HepG2 (cell line): ENCODE results near the gene PLAA. TPM values are rescaled to one million over a fixed set of nuclear protein-coding genes. Genes with fewer than 3 reads are reported as not detected.

Experiments used
- ATAC-seq: fragments of 200-7000 bp; cut with Tn5 transposase; 3 replicates; pipeline ENCODE4 v1.9.1; 2020; ENCODE audit warnings: mild to moderate bottlenecking, moderate library complexity
- BruUV-seq: library from RNA; stranded (reverse); fragments of 400-500 nt; replicated peaks from 2 replicates; lab custom pipeline; 2021; lab: Mats Ljungman, UMichigan
- CTCF ChIA-PET: fragments of 300-600 bp; formaldehyde crosslinking; extraction: SDS; loops from one replicate; lab custom pipeline; 2021; ENCODE audit warnings: low total read pairs, inconsistent platforms, low intra/inter-chr PET ratio; lab: Yijun Ruan, JAX
- POLR2A ChIA-PET: fragments of 350-600 bp; sonication (Branson Sonifier 250); formaldehyde crosslinking; loops from one replicate; lab custom pipeline; 2020; ENCODE audit warnings: antibody characterized with exemption, inconsistent platforms; lab: Yijun Ruan, JAX
- DNase-seq: peaks from one replicate; pipeline ENCODE4 v3.0.0-alpha.2; 2015; ENCODE audit warnings: low spot score
- FAIRE-seq: peaks from 3 replicates; lab custom pipeline; 2011; peaks lifted over from hg19 to GRCh38; lab: Jason Lieb, UNC
- H2AFZ ChIP-seq: one replicate; pipeline ENCODE4 v1.6.1; 2011; ENCODE audit warnings: low read length, inconsistent platforms
- H3K27ac ChIP-seq: fragments of 300-600 bp; 3 replicates; pipeline ENCODE4 v1.8.0; 2011; ENCODE audit warnings: mixed run types, mild to moderate bottlenecking, mixed read lengths, low read length, inconsistent platforms; ENCODE audit not compliant: insufficient read depth; ENCODE audit errors: extremely low read length
- H3K27me3 ChIP-seq, 2 experiments: fragments of 200-600 bp in 1 of 2; 2 replicates in 1 of 2; 3 replicates in 1 of 2; pipeline versions ENCODE4 v1.6.0 to v1.8.0; 2011; ENCODE audit warnings: low read length in 2 of 2, mild to moderate bottlenecking in 2 of 2, moderate library complexity in 2 of 2, inconsistent platforms in 1 of 2; ENCODE audit not compliant: insufficient read depth in 2 of 2, control insufficient read depth in 1 of 2
- H3K36me3 ChIP-seq, 2 experiments: fragments of 200-600 bp in 1 of 2; replicated peaks in 1 of 2; 2 replicates in 1 of 2; 3 replicates in 1 of 2; pipeline versions ENCODE4 v1.5.1 to v1.8.0; 2011; ENCODE audit warnings: low read length in 2 of 2, inconsistent platforms in 1 of 2; ENCODE audit not compliant: insufficient read depth in 2 of 2, control insufficient read depth in 1 of 2
- H3K4me1 ChIP-seq: 2 replicates; pipeline ENCODE4 v1.5.1; 2012; ENCODE audit warnings: low read length, inconsistent platforms; ENCODE audit not compliant: insufficient read depth
- H3K4me2 ChIP-seq: 2 replicates; pipeline ENCODE4 v1.6.0; 2011; ENCODE audit warnings: low read depth, low read length, inconsistent platforms
- H3K4me3 ChIP-seq, 3 experiments: fragments of 200-600 bp in 1 of 3; sonication (generic), shearing (Covaris generic) in 1 of 3; replicated peaks in 1 of 3; 2 replicates each; pipeline ENCODE4 v1.5.1; 2011 to 2016; ENCODE audit warnings: low read length in 3 of 3, inconsistent platforms in 2 of 3, low read depth in 2 of 3, mild to moderate bottlenecking in 2 of 3, control low read depth in 1 of 3, mixed read lengths in 1 of 3; ENCODE audit not compliant: insufficient read depth in 1 of 3
- H3K79me2 ChIP-seq: one replicate; pipeline ENCODE4 v1.6.1; 2011; ENCODE audit warnings: low read length, inconsistent platforms; ENCODE audit not compliant: insufficient read depth
- H3K9ac ChIP-seq: 2 replicates; pipeline ENCODE4 v1.6.0; 2011; ENCODE audit warnings: mild to moderate bottlenecking, low read depth, low read length, inconsistent platforms; ENCODE audit not compliant: insufficient read depth
- H3K9me3 ChIP-seq: 2 replicates; pipeline ENCODE4 v1.5.1; 2012; ENCODE audit warnings: mild to moderate bottlenecking, low read length
- H4K20me1 ChIP-seq: 2 replicates; pipeline ENCODE4 v1.6.0; 2011; ENCODE audit warnings: inconsistent platforms, mild to moderate bottlenecking, low read length, moderate library complexity; ENCODE audit not compliant: insufficient read depth
- NFIB ChIP-seq: sonication (generic); formaldehyde crosslinking; IDR thresholded peaks from 2 replicates; pipeline ENCODE4 v1.9.0; 2021; ENCODE audit warnings: missing genetic modification reagents, mild to moderate bottlenecking, borderline replicate concordance
- SNRNP70 ChIP-seq: fragments of 200-400 bp; formaldehyde crosslinking; IDR thresholded peaks from 2 replicates; pipeline ENCODE4 v1.6.1; 2017; ENCODE audit warnings: mild to moderate bottlenecking, low read depth, low read length, moderate library complexity
- ZFP90 ChIP-seq: sonication (generic); formaldehyde crosslinking; IDR thresholded peaks from 2 replicates; pipeline ENCODE4 v1.8.0; 2022; ENCODE audit warnings: missing genetic modification reagents, mild to moderate bottlenecking, inconsistent platforms, borderline replicate concordance
- ZKSCAN5 ChIP-seq: sonication (generic); formaldehyde crosslinking; IDR thresholded peaks from 2 replicates; pipeline ENCODE4 v1.5.1; 2020; ENCODE audit warnings: mild to moderate bottlenecking, missing genetic modification reagents
- ZNF329 ChIP-seq: sonication (generic); formaldehyde crosslinking; IDR thresholded peaks from 2 replicates; pipeline ENCODE4 v1.9.0; 2021; ENCODE audit warnings: low read depth, mild to moderate bottlenecking, missing genetic modification reagents
- ZZZ3 ChIP-seq: sonication (generic); formaldehyde crosslinking; IDR thresholded peaks from 2 replicates; pipeline ENCODE4 v1.4.0; 2020; ENCODE audit warnings: missing genetic modification reagents, mild to moderate bottlenecking, borderline replicate concordance
- WGBS: methylation state at CpG from one replicate; pipeline ENCODE4 v1.1.6; 2017; ENCODE audit warnings: low lambda C conversion rate; 5-methylcytosine and 5-hydroxymethylcytosine counted together
- in situ Hi-C: cut with HindIII; loops from 2 replicates; pipeline ENCODE4 v1.10.0; 2017; ENCODE audit warnings: low pct_unique_long_range_greater_than_20kb; ENCODE audit not compliant: extremely low pct_ligation_motif_present
- intact Hi-C: fragments of 100-400 bp; cut with micrococcal nuclease; formaldehyde crosslinking; loops from one replicate; pipeline ENCODE4 v1.10.0; 2022; ENCODE audit not compliant: unreplicated experiment
- polyA plus RNA-seq, 8 experiments: library from polyadenylated mRNA; depleted of rRNA in 3 of 8; stranded (reverse) in 7 of 8; unstranded in 1 of 8; fragments of >200 nt; fragmentation: Illumina TruSeq in 4 of 8; extraction: Trizol in 4 of 8; gene quantifications; 2 replicates each; pipeline versions ENCODE4 v1.2.1 to v1.2.3, GENCODE V29; 2011 to 2016; ENCODE audit warnings: low read depth in 4 of 8, missing spikeins in 1 of 8, mixed read lengths in 1 of 8; ENCODE audit not compliant: insufficient read depth in 1 of 8
- total RNA-seq, 5 experiments: library from RNA; depleted of rRNA; stranded (reverse); fragments of >200 nt; fragmentation: Illumina TruSeq; extraction: Trizol; gene quantifications; 2 replicates each; pipeline ENCODE4 v1.2.3, GENCODE V29; 2016; ENCODE audit warnings: low read depth in 1 of 5
- TF ChIP-seq, protein P1 (sequence below): IDR thresholded peaks from 2 replicates; pipeline ENCODE4 v1.6.1; 2016; ENCODE audit warnings: missing genetic modification reagents, missing compliant biosample characterization
- TF ChIP-seq, protein P2 (sequence below): sonication (generic); formaldehyde crosslinking; IDR thresholded peaks from 2 replicates; pipeline ENCODE4 v1.5.0; 2020; ENCODE audit warnings: missing genetic modification reagents
- TF ChIP-seq, protein P3 (sequence below): sonication (generic); formaldehyde crosslinking; IDR thresholded peaks from 2 replicates; pipeline ENCODE4 v1.9.0; 2021; ENCODE audit warnings: missing genetic modification reagents, mild to moderate bottlenecking, borderline replicate concordance

PLAA gene
- total and polyA plus RNA-seq, 2 of the 13 experiments (the other 11 are each of a cell fraction or from before 2014, with no cell fraction given) = 5.8 to 22.9 TPM

GRCh38 chr9:26891726-26892125 is 55.3 kb downstream of the PLAA start:
- Histone ChIP-seq H3K4me2 (peak overlapping the region; percentile 92), H3K9ac (peak overlapping the region; percentile 99), H3K79me2 (peaks cover 47% of the 10 kb centered on the region), H3K4me1 (peaks cover 24% of the 10 kb centered on the region), H3K27ac (peak overlapping the region; percentile 100), H4K20me1 (peaks cover 5% of the 10 kb centered on the region; the same call in 1 of the 2 replicates), H2AFZ (no peak overlapping the region), H3K27me3 (no peaks in the 10 kb centered on the region; a peak in 1 of 5 replicates), H3K36me3 (0 out of 5 replicates have a peak, but pooled peaks cover 0 to 5% of the 10 kb centered on the region in 2 experiments), H3K4me3 (peak overlapping the region; percentile 95 to 100 (median 100)), H3K9me3 (peaks cover 10% of the 10 kb centered on the region)
- ChIA-PET POLR2A (interaction anchor here (0.5 to 2.9 kb wide), 6 partner anchors 10 to 676 kb away, joined by 3 to 24 read pairs (median 6); partner anchors contain the start of genes IFT74 and PLAA), CTCF (no interaction called here)
- BruUV-seq = TSS peak; percentile 70
- WGBS = 0% methylated on average over 14 of the region's 14 CpGs
- TF ChIP-seq ZNF329 (CRISPR knock-in tag) (0 out of 2 replicates have a peak, but pooled peaks have one; percentile 6), ZFP90 (CRISPR knock-in tag) (no peak)
- in situ Hi-C loops = no loop called here
- peak; percentile 8 for DNase-seq
- intact Hi-C loops = loop anchor here (1.0 to 5.0 kb wide), 3 partner anchors 56 to 386 kb away; partner anchors contain the start of gene PLAA
- no peak for FAIRE-seq
- ATAC-seq = no peak

DNA sequence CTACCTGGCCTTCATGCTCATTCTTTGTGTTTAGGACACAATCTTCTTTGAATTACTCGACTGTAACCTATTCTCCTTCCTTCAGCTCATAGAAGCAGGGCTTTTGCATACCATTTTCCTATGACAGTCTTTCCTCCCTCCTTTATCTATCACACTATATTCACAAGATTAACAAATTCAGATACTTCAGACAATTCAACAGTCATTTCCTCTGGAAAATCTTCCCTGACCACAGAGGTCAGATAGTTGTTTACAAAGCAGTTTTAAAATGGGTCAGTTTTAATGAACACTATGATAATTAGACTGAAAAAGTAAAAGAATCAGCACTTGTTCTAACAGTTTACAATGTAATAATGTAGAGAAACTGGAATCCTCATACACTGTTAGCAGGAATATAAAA is 58.8 kb downstream of the PLAA start:
- intact Hi-C loops (no loop called here), in situ Hi-C loops (no loop called here)
- Histone ChIP-seq H3K36me3 (peaks cover 0 to 19% of the 10 kb centered on the region in 2 experiments; a peak in 2 of 5 replicates), H3K4me3 (no peak overlapping the region), H4K20me1 (peaks cover 5% of the 10 kb centered on the region; the same call in 1 of the 2 replicates), H2AFZ (no peak overlapping the region), H3K9ac (no peak overlapping the region), H3K79me2 (peaks cover 51% of the 10 kb centered on the region), H3K4me2 (0 out of 2 replicates have a peak overlapping the region, but pooled peaks have one; percentile 24), H3K27ac (no peak overlapping the region), H3K4me1 (peaks cover 24% of the 10 kb centered on the region), H3K27me3 (no peaks in the 10 kb centered on the region; a peak in 1 of 5 replicates), H3K9me3 (no peaks in the 10 kb centered on the region; the same call in 1 of the 2 replicates)
- ChIA-PET CTCF (no interaction called here), POLR2A (interaction anchor here (0.6 kb wide), 1 partner anchor 9 kb away, joined by 3 read pairs; no protein-coding TSS in a partner anchor)
- DNase-seq (no peak), FAIRE-seq (no peak), ATAC-seq (no peak)
- BruUV-seq = no TSS peak
- 83% methylated on average over 1 of the region's 1 CpG for WGBS
- TF ChIP-seq, protein P1, sequence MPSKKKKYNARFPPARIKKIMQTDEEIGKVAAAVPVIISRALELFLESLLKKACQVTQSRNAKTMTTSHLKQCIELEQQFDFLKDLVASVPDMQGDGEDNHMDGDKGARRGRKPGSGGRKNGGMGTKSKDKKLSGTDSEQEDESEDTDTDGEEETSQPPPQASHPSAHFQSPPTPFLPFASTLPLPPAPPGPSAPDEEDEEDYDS (CRISPR knock-in tag) = no peak
- TF ChIP-seq, protein P2, sequence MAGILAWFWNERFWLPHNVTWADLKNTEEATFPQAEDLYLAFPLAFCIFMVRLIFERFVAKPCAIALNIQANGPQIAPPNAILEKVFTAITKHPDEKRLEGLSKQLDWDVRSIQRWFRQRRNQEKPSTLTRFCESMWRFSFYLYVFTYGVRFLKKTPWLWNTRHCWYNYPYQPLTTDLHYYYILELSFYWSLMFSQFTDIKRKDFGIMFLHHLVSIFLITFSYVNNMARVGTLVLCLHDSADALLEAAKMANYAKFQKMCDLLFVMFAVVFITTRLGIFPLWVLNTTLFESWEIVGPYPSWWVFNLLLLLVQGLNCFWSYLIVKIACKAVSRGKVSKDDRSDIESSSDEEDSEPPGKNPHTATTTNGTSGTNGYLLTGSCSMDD = no peak
- TF ChIP-seq ZKSCAN5 (CRISPR knock-in tag) (no peak), SNRNP70 (no peak), NFIB (CRISPR knock-in tag) (no peak), ZZZ3 (CRISPR knock-in tag) (no peak)
- TF ChIP-seq, protein P3, sequence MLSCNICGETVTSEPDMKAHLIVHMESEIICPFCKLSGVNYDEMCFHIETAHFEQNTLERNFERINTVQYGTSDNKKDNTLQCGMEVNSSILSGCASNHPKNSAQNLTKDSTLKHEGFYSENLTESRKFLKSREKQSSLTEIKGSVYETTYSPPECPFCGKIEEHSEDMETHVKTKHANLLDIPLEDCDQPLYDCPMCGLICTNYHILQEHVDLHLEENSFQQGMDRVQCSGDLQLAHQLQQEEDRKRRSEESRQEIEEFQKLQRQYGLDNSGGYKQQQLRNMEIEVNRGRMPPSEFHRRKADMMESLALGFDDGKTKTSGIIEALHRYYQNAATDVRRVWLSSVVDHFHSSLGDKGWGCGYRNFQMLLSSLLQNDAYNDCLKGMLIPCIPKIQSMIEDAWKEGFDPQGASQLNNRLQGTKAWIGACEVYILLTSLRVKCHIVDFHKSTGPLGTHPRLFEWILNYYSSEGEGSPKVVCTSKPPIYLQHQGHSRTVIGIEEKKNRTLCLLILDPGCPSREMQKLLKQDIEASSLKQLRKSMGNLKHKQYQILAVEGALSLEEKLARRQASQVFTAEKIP (CRISPR knock-in tag) = no peak
